HCT116 (cell line): ENCODE measurements around the gene RHOU. TPM values are rescaled to one million over a fixed set of nuclear protein-coding genes. Genes with fewer than 3 reads are reported as not detected.

Source experiments
- ATAC-seq: fragments of 200-7000 bp; cut with Tn5 transposase; 2 replicates; pipeline ENCODE4 v1.9.1; 2020; ENCODE audit warnings: mild to moderate bottlenecking, moderate library complexity
- BruUV-seq: library from RNA; stranded (reverse); fragments of 400-500 nt; replicated peaks from 2 replicates; lab custom pipeline; 2021; lab: Mats Ljungman, UMichigan
- CTCF ChIA-PET: fragments of 300-600 bp; sonication (Branson Sonifier 250); formaldehyde crosslinking; loops from one replicate; lab custom pipeline; 2021; ENCODE audit warnings: antibody characterized with exemption; lab: Charles Lee
- POLR2A ChIA-PET: fragments of 300-600, 350-600 bp; sonication (Branson Sonifier 250); formaldehyde crosslinking; loops from one replicate; lab custom pipeline; 2021; ENCODE audit warnings: antibody characterized with exemption; lab: Charles Lee
- RAD21 ChIA-PET, 2 experiments: fragments of 300-600 bp; sonication (Branson Sonifier 250); formaldehyde crosslinking; loops; one replicate each; lab custom pipeline; 2023; ENCODE audit warnings: low total read pairs in 2 of 2; ENCODE audit not compliant: uncharacterized antibody in 2 of 2, unreplicated experiment in 2 of 2, low non-redundant PET in 1 of 2; lab: Charles Lee
- DNase-seq: peaks from one replicate; pipeline ENCODE4 v3.0.0-alpha.2; 2010; ENCODE audit warnings: low read depth, low spot score
- H2AFZ ChIP-seq: fragments of 200-600 bp; shearing (Covaris generic), sonication (generic); 2 replicates; pipeline ENCODE4 v1.6.1; 2017; ENCODE audit warnings: low read depth, mixed run types, mixed read lengths, antibody characterized with exemption, low read length; ENCODE audit not compliant: poor library complexity, severe bottlenecking
- H3K27ac ChIP-seq: 2 replicates; pipeline ENCODE4 v1.5.1; 2012; ENCODE audit warnings: low read depth, low read length
- H3K27me3 ChIP-seq: fragments of 200-600 bp; sonication (generic); 2 replicates; pipeline ENCODE4 v1.6.1; 2016; ENCODE audit warnings: mixed run types, low read length, mixed read lengths; ENCODE audit not compliant: insufficient read depth
- H3K36me3 ChIP-seq, 2 experiments: fragments of 200-500 bp in 1 of 2; fragments of 200-600 bp in 1 of 2; sonication (Bioruptor generic) in 1 of 2; sonication (generic) in 1 of 2; 2 replicates each; pipeline versions ENCODE4 v1.5.1 to v1.6.1; 2014 to 2016; ENCODE audit warnings: low read length in 2 of 2, inconsistent platforms in 1 of 2, mixed read lengths in 1 of 2, mixed run types in 1 of 2; ENCODE audit not compliant: insufficient read depth in 2 of 2, control insufficient read depth in 1 of 2
- H3K4me1 ChIP-seq, 2 experiments: fragments of 200-600 bp in 1 of 2; sonication (generic) in 1 of 2; 2 replicates each; pipeline versions ENCODE4 v1.5.1 to v1.6.1; 2012 to 2017; ENCODE audit warnings: low read length in 2 of 2, inconsistent platforms in 1 of 2, mild to moderate bottlenecking in 1 of 2, mixed read lengths in 1 of 2, mixed run types in 1 of 2, moderate library complexity in 1 of 2; ENCODE audit not compliant: insufficient read depth in 2 of 2, control insufficient read depth in 1 of 2
- H3K4me2 ChIP-seq: fragments of 200-600 bp; sonication (generic); 2 replicates; pipeline ENCODE4 v1.6.1; 2017; ENCODE audit warnings: mixed run types, low read length, mixed read lengths
- H3K4me3 ChIP-seq, 2 experiments: fragments of 200-600 bp in 1 of 2; sonication (generic) in 1 of 2; replicated peaks in 1 of 2; 2 replicates each; pipeline ENCODE4 v1.5.1; 2011 to 2016; ENCODE audit warnings: low read length in 2 of 2, control low read depth in 1 of 2, low read depth in 1 of 2, mild to moderate bottlenecking in 1 of 2, mixed read lengths in 1 of 2, mixed run types in 1 of 2
- H3K79me2 ChIP-seq: fragments of 200-600 bp; sonication (generic); 2 replicates; pipeline ENCODE4 v1.6.1; 2017; ENCODE audit warnings: mild to moderate bottlenecking, mixed run types, low read length, moderate library complexity, mixed read lengths; ENCODE audit not compliant: insufficient read depth
- H3K9ac ChIP-seq: fragments of 200-600 bp; sonication (generic); 2 replicates; pipeline ENCODE4 v1.6.1; 2016; ENCODE audit warnings: low read length, mixed read lengths
- H3K9me2 ChIP-seq: fragments of 200-600 bp; sonication (generic), shearing (Covaris generic); 2 replicates; pipeline ENCODE4 v1.6.1; 2017; ENCODE audit warnings: mixed run types, mild to moderate bottlenecking, moderate library complexity; ENCODE audit not compliant: insufficient read depth
- H3K9me3 ChIP-seq, 2 experiments: fragments of 200-500 bp in 1 of 2; fragments of 200-600 bp in 1 of 2; sonication (Bioruptor generic) in 1 of 2; sonication (generic) in 1 of 2; 2 replicates each; pipeline ENCODE4 v1.6.1; 2014 to 2017; ENCODE audit warnings: low read length in 2 of 2, mixed read lengths in 2 of 2, inconsistent platforms in 1 of 2, low read depth in 1 of 2, mild to moderate bottlenecking in 1 of 2, mixed run types in 1 of 2, moderate library complexity in 1 of 2; ENCODE audit not compliant: control insufficient read depth in 1 of 2, insufficient read depth in 1 of 2
- H4K20me1 ChIP-seq: fragments of 200-600 bp; sonication (generic), shearing (Covaris generic); 2 replicates; pipeline ENCODE4 v1.6.1; 2017; ENCODE audit warnings: mixed run types, mild to moderate bottlenecking, moderate library complexity; ENCODE audit not compliant: insufficient read depth
- CBX3 ChIP-seq: IDR thresholded peaks from 2 replicates; pipeline ENCODE4 v1.6.1; 2012; ENCODE audit warnings: low read depth
- EZH2 ChIP-seq: fragments of 200-600 bp; sonication (generic); IDR thresholded peaks from 2 replicates; pipeline ENCODE4 v1.6.1; 2017; ENCODE audit warnings: antibody characterized with exemption, mixed run types
- FOSL1 ChIP-seq: IDR thresholded peaks from 2 replicates; pipeline ENCODE4 v1.6.1; 2012; ENCODE audit warnings: low read depth
- RAD21 ChIP-seq: IDR thresholded peaks from 2 replicates; pipeline ENCODE4 v1.6.1; 2012; ENCODE audit warnings: low read depth, mild to moderate bottlenecking
- REST ChIP-seq: IDR thresholded peaks from 2 replicates; pipeline ENCODE4 v1.6.1; 2012; ENCODE audit warnings: low read depth
- SP1 ChIP-seq: IDR thresholded peaks from 2 replicates; pipeline ENCODE4 v1.6.1; 2012; ENCODE audit warnings: low read depth
- TCF7L2 ChIP-seq: IDR thresholded peaks from 2 replicates; pipeline ENCODE4 v1.7.0; 2011; ENCODE audit warnings: borderline replicate concordance, inconsistent platforms; ENCODE audit not compliant: insufficient read depth, insufficient read length; ENCODE audit errors: extremely low read depth
- YY1 ChIP-seq: IDR thresholded peaks from 2 replicates; pipeline ENCODE4 v1.6.1; 2011; ENCODE audit warnings: low read length, low read depth, moderate library complexity, mild to moderate bottlenecking; ENCODE audit not compliant: insufficient replicate concordance; ENCODE audit errors: extremely low read depth
- intact Hi-C: fragments of 100-400 bp; cut with micrococcal nuclease; formaldehyde crosslinking; loops from 2 replicates; pipeline ENCODE4 v1.10.0; 2022
- total RNA-seq: library from RNA; stranded (reverse); gene quantifications from one replicate; pipeline ENCODE4 v1.2.1, GENCODE V29; 2021; ENCODE audit not compliant: unreplicated experiment
- TF ChIP-seq, protein P1 (sequence below): IDR thresholded peaks from 2 replicates; pipeline ENCODE4 v1.6.1; 2012

Gene RHOU
- total RNA-seq, 1 experiment from 2014 or later = 4.0 TPM

GRCh38 chr1:228744918-228745317, 9.6 kb downstream of the RHOU start:
- TF ChIP-seq EZH2 (no peak), CBX3 (no peak), TCF7L2 (no peak), SP1 (no peak), FOSL1 (no peak), REST (no peak), YY1 (no peak), RAD21 (no peak)
- TF ChIP-seq, protein P1, sequence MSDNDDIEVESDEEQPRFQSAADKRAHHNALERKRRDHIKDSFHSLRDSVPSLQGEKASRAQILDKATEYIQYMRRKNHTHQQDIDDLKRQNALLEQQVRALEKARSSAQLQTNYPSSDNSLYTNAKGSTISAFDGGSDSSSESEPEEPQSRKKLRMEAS = no peak
- ATAC-seq = no peak
- BruUV-seq = no TSS peak
- Histone ChIP-seq H3K36me3 (peaks cover 0 to 7% of the 10 kb centered on the region in 2 experiments; a peak in 2 of 4 replicates), H3K4me2 (no peak overlapping the region), H3K9me2 (no peaks in the 10 kb centered on the region), H3K27me3 (peaks cover 14% of the 10 kb centered on the region), H3K79me2 (no peaks in the 10 kb centered on the region), H2AFZ (no peak overlapping the region), H4K20me1 (no peaks in the 10 kb centered on the region), H3K9ac (no peak overlapping the region), H3K27ac (no peak overlapping the region), H3K4me3 (no peak overlapping the region), H3K4me1 (no peaks in the 10 kb centered on the region), H3K9me3 (no peaks in the 10 kb centered on the region)
- DNase-seq = no peak
- RAD21 ChIA-PET = no interaction called here
- POLR2A ChIA-PET = no interaction called here
- intact Hi-C loops = loop anchor here (10.0 kb wide), 1 partner anchor 110 kb away; no protein-coding TSS in a partner anchor
- CTCF ChIA-PET = no interaction called here
